Measurements from ENCODE around the gene FBLN1. TPM values are rescaled to one million over a fixed set of nuclear protein-coding genes. Genes with fewer than 3 reads are reported as not detected.

FBLN1 gene
- total RNA-seq, 1 donor from 2014 or later, result 0.40 TPM

DNA sequence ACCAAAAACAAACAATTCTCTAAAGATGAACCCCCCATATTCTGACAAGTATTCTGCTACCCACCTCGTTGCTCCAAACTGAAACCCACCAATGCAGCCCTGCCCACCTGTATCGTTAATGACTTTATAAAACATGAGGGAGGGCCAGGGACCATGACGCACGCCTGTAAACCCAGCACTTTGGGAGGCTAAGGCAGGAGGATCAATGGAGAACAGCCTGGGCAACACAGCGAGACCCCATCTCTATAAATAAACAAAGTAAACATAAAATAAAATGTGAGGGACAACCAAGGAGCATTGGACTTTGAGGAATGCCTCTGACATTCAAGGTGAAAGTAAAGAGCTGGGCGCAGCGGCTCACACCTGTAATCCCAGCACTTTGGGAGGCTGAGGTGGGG is 129.2 kb downstream of the FBLN1 start:
- no peak for DNase-seq (ENCODE audit: low read depth in 2 of 2)

DNA sequence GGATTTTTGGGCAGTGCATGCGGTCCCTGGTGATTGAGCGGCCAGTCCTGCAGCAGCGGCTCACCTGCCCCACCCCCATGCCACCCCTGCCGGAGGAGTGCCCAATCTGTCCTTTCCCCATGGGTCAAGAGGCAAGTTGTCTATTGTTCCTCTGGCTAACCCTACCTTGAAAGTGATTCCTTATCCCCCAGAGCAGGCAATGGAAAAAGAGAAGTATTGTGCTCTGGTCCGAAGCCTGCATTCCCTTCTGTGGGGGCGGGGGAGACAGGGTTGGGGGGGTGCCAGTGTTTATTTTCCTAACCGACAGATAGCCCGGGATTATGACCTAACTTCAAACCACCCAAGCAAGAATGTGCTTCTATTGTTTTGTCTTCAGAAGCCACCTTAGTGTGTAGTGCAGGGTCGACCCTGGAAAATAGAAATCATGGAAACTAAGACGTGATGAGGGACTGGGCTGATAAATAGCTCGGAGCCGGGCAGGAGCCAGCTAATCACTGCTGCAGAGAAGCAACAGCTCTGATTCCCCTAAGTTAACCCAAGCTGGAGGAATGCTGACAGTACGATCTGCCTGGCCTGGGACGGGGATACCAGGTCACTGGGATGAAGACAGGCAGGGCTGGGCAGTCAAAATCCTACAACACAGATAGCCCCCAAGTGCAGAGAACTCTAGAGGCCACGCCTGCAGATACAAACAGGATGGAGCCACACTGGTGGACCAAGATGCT is 130.3 kb downstream of the FBLN1 start:
- peak in 1 of 2 donors; percentile 45 for DNase-seq (ENCODE audit: low read depth in 2 of 2)

DNA sequence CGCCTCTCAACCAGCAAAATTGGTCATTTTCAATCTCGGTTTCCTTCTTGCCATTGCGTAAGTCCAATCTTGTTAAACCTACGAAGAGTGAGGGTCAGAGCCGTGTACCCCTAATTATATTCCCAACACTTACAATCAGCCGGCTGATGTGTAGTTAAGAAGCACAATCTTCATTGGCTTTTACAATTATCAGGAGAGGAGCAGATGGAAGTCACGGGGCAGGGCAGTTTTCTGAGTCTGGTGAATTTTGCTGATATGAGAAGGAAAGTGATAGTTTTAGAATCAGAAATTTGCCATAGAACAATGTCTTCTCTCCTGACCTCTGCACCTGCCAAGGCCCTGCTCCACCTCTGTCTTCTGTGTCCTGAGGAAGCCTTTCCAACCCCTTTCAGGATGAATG is 134.0 kb downstream of the FBLN1 start:
- DNase-seq (ENCODE audit: low read depth in 2 of 2), result no peak

DNA sequence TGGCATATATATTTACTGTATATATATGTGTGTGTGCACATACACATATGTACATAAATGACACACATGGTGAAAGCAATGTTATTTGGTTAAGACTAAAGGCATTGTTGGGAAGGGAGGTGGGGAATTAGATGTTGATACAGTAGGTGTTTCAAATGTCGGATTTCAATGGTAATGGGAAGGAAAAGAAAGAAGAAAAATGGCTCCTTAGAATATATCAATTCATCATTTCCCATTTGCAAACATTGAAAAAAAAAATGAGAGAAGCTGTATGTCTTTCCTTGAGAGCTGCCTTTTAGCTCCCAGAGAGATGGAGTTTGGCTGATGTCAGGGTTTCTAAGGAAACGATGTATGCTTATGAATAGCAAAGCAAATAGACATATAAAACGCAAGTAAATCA is 135.5 kb downstream of the FBLN1 start:
- DNase-seq (ENCODE audit: low read depth in 2 of 2), result no peak

GRCh38 chr22:45638834-45639746 is 136.4 kb downstream of the FBLN1 start:
- DNase-seq (ENCODE audit: low read depth in 2 of 2), result peak; percentile 55 to 61

- DNase-seq (ENCODE audit: low read depth in 2 of 2), result no peak
Measured at GRCh38 chr22:45639747-45640102, 137.0 kb downstream of the FBLN1 start.

- no peak for DNase-seq (ENCODE audit: low read depth in 2 of 2)
Measured at GRCh38 chr22:45640291-45640940, 137.7 kb downstream of the FBLN1 start.

DNA sequence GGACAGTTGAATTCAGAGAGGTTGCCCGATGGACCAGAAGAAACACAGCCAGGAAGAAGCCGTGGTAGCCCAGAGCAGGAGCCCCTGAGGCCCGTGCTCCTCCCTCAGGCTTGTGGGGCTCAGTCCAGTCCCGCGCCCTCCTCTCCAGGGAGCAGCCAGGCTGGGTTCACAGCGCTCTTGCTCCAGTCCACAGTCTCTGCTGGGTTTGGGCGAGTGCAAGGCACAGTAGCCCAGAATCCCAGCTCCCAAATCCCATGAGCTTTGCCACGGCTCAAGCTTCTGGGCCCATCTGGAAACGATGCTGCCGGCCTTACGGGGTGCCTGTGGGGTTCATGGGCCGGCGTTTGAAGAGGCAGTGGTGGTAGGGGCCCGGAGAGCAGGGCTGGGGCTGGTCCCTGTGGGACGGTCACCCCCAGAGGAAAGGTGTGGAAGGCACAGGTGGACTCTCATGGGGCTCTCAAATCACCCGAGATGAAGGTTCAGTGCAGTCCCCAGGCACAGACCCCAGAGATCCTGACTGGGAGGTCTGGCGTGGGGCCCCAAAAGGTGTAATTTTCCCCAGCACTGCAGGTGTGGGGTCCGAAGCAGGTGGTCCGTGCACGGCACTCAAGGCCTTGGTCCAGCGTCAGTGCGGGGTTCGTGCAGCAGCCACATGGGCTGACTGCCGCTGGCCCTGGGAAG is 138.4 kb downstream of the FBLN1 start:
- DNase-seq (ENCODE audit: low read depth in 2 of 2), result no peak

- DNase-seq (ENCODE audit: low read depth in 2 of 2), result no peak
Measured at GRCh38 chr22:45642986-45643385, 140.3 kb downstream of the FBLN1 start.

DNA sequence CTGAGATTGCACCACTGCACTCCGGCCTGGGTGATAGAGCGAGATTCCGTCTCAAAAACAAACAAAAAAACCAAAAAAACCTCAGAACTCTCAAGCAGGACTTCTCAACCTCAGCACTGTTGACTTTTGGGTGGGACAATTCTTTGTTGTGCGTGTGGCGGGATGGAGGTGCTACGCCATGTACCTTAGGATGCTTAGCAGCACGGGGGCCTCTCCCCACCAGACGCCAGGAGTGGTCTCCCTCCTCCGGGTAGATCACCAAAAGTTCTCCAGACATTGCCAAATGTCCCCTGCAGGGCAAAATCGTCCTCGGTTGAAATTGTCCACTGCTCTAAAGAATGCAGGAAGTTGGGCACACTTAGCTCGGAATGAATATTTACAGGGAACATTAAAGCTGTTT is 142.0 kb downstream of the FBLN1 start:
- DNase-seq (ENCODE audit: low read depth in 2 of 2), result no peak

DNA sequence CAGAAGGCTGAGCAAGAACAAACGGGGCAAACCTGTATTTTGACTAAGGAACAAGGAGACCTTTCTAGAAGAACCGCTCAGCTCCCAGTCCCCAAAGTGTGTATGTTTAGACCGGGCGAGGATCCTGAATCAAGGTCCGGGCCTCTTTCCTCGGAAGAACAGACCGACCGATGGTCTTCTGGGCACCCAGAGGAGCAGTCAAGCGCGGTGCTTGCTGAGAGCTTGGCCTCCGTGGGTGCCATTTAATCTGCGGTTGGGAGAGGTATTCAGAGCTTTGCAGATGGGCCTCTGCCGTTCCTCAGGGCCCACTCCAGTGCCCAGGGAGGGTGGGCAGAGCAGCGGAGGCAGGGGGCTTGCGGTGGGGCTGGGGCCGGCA is 142.5 kb downstream of the FBLN1 start:
- no peak for DNase-seq (ENCODE audit: low read depth in 2 of 2)

DNA sequence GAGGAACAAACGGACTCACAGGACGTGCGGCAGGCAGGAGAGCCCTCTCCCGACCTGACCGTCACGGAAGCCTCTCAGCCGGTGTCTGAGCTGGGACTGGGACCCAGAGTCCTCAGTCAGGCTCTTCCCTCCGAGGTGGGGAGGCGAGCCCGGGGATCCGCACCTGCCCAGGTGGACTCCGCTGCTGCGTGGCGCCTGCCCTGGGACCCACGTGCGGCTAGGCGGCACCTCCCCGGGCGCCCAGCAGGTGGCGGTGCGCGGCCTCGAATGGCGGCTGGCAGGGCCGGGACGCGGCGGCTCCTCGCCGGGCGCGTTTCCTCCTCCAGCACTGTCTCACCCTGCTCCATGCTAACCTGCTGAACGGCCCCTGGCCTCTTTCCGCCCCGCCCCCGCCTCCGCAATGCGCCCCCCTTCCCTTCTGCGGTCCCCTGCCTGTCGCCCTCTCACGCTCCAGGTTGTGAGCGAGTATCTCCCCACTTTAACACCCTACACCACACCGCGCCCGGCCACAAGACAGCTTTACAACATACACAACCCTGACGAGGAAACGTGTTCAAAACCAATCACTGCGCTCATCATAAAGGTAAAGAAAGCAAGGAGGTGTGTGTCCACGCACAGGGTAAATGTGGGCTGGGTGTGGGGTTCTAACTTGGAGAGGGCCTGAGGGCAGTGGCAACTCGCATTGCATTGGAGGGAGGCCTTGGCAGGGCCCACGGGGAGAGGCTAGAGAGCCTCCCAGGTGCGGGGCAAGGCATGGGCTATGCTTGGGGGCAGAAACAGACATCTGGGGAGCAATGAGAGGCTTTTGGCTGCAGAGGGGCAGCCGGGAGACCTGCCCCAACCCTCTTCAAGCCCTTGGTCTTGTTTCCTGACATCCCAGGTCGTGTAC is 143.1 kb downstream of the FBLN1 start:
- peak; percentile 53 to 72 for DNase-seq (ENCODE audit: low read depth in 2 of 2)

DNA sequence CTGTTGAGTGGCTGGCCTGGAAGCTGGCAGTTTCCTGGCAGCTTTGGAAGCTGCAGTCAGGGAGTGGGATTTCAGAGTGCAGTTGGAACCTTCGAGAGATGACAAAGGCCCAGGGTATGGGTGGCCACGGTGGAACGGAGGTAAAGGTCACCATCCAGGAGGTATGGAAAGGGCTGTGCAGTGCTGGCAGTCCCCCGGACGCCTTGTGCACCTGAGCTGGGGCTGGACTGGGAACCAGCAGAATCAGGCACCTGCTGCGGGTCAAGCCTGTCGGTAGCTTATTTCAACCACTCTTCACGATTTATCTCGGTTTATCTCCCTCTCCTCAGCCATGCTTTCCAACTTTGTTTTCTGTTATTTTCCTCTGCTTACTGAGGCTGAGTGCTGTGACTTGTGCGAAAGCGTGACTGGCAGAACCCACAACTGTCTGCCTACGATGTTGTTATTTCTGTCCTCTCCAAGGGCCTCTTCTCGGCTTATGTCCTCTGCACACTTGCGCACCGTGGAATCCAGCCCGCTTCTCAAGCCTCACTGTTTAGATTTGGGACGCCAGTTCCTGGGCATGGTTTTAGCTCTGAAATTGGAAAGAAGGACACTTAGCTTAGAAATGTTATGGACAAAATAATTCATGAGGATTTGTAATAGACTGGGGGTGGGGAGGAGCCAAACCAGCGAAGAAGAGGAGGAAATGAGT is 145.0 kb downstream of the FBLN1 start:
- DNase-seq (ENCODE audit: low read depth in 2 of 2), result no peak

- DNase-seq (ENCODE audit: low read depth in 2 of 2), result no peak
Measured at GRCh38 chr22:45648301-45649117, 145.8 kb downstream of the FBLN1 start.

- DNase-seq (ENCODE audit: low read depth in 2 of 2), result no peak
Measured at GRCh38 chr22:45649809-45650208, 147.1 kb downstream of the FBLN1 start.

DNA sequence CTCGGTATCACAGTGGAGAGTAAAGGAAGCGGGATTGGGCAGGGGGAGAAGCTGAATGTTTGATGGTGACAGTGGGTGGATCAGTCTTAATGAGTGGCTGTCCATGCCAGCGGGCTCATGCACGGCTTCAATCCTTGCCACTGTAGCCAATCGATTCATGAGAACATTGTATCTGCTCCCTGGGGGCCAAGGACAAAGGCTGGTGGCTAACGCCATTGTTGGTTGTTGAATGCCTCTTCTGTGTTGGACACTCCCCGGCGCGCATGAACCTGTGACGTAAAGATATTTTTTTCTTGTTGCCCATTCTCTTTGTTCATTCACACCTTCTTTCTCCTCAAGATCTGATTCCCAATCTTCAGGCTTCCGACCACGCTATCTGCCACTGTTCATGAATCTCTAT is 148.0 kb downstream of the FBLN1 start:
- DNase-seq (ENCODE audit: low read depth in 2 of 2), result no peak
